ENCODE results near the gene AGA.

Gene AGA

DNA sequence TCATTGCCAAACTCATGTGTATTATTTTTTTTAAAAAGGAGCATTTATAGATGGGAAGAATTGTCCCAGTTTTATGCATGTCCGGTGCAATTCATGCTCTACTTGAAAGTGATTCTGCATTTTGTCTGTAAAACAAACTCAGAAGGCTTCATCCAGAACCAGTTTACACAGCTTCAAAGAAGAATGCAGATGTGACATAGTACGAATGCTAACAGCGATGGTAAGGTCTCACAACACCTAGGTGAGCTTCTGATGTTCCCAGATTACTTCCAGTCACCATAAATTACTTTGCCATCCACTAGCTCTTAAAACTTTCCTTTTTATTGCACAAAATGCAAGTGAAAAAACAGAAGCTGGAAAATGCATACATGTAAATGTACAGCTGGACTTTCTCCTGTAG is 41.5 kb upstream of the AGA start:
- Histone ChIP-seq H3K9ac (ENCODE audit: low read depth, low read length, poor library complexity, severe bottlenecking) (no peak overlapping the region), H3K9me3 (ENCODE audit: insufficient read depth, low read depth, low read length) (no peaks in the 10 kb centered on the region), H3K79me2 (ENCODE audit: insufficient read depth, low read length) (no peaks in the 10 kb centered on the region), H3K9me2 (replicated peaks; ENCODE audit: low read depth, low read length) (no peaks in the 10 kb centered on the region), H3F3A (ENCODE audit: low read depth) (no peaks in the 10 kb centered on the region), H3K27me3 (ENCODE audit: insufficient read depth, low read length, poor library complexity, severe bottlenecking) (no peaks in the 10 kb centered on the region), H3K4me1 (ENCODE audit: insufficient read depth, low read length, poor library complexity, severe bottlenecking) (no peaks in the 10 kb centered on the region), H4K20me1 (ENCODE audit: insufficient read depth, low read length, poor library complexity, severe bottlenecking) (no peaks in the 10 kb centered on the region), H3K36me3 (ENCODE audit: insufficient read depth, low read length) (no peaks in the 10 kb centered on the region), H3K4me3 (ENCODE audit: low read length, poor library complexity, severe bottlenecking) (no peak overlapping the region), H2AFZ (ENCODE audit: low read length) (no peak overlapping the region), H3K4me2 (ENCODE audit: low read depth, low read length, poor library complexity, severe bottlenecking) (no peak overlapping the region)
- no peak for TF ChIP-seq CTCF (conservative IDR thresholded peaks at IDR 0.05; ENCODE audit: low read length)
- no peak for TF ChIP-seq EZH2phosphoT487 (IDR thresholded peaks at IDR 0.05; ENCODE audit: borderline replicate concordance)

DNA sequence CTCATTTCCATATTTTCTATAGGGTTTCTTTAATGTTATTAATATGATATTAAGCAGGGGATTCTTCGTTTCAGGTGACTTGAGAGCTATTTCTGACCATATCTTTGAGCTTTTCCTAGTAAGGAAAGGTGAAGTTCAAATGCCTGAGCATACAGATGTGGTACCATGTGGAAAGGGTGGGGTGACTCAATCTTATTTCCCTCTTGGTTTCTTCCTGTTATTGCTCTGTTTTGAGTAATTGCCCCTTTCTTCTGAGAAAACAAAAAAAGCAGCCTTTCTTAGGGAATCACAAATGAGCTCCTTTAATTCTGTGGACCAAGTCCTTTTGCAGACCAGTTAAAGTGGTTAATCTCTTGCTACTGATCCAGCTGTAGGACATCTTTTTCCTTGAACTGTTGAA is 41.0 kb upstream of the AGA start:
- no peak overlapping the region for H3K4me2 ChIP-seq (ENCODE audit: low read depth, low read length, poor library complexity, severe bottlenecking)

GRCh38 chr4:177482367-177482766 is 40.1 kb upstream of the AGA start:
- no peaks in the 10 kb centered on the region for H4K20me1 ChIP-seq (ENCODE audit: insufficient read depth, low read length, poor library complexity, severe bottlenecking)
- H3K9ac ChIP-seq (ENCODE audit: low read depth, low read length, poor library complexity, severe bottlenecking) = no peak overlapping the region
- no peaks in the 10 kb centered on the region for H3K9me2 ChIP-seq (replicated peaks; ENCODE audit: low read depth, low read length)
- H3F3A ChIP-seq (ENCODE audit: low read depth) = no peaks in the 10 kb centered on the region
- no peak overlapping the region for H2AFZ ChIP-seq (ENCODE audit: low read length)
- H3K4me2 ChIP-seq (ENCODE audit: low read depth, low read length, poor library complexity, severe bottlenecking) = no peak overlapping the region
- no peaks in the 10 kb centered on the region for H3K9me3 ChIP-seq (ENCODE audit: insufficient read depth, low read depth, low read length)
- TF ChIP-seq CTCF (conservative IDR thresholded peaks at IDR 0.05; ENCODE audit: low read length) (no peak), EZH2phosphoT487 (IDR thresholded peaks at IDR 0.05; ENCODE audit: borderline replicate concordance) (no peak)
- no peaks in the 10 kb centered on the region for H3K79me2 ChIP-seq (ENCODE audit: insufficient read depth, low read length)
- no peak overlapping the region for H3K4me3 ChIP-seq (ENCODE audit: low read length, poor library complexity, severe bottlenecking)
- no peaks in the 10 kb centered on the region for H3K27me3 ChIP-seq (ENCODE audit: insufficient read depth, low read length, poor library complexity, severe bottlenecking)
- no peaks in the 10 kb centered on the region for H3K4me1 ChIP-seq (ENCODE audit: insufficient read depth, low read length, poor library complexity, severe bottlenecking)
- no peaks in the 10 kb centered on the region for H3K36me3 ChIP-seq (ENCODE audit: insufficient read depth, low read length)

More for the DNA sequence above, 41.0 kb upstream of the AGA start:
- Histone ChIP-seq H3K9me2 (replicated peaks; ENCODE audit: low read depth, low read length) (no peaks in the 10 kb centered on the region), H3K4me3 (ENCODE audit: low read length, poor library complexity, severe bottlenecking) (no peak overlapping the region), H3K36me3 (ENCODE audit: insufficient read depth, low read length) (no peaks in the 10 kb centered on the region), H3K9ac (ENCODE audit: low read depth, low read length, poor library complexity, severe bottlenecking) (no peak overlapping the region), H3K9me3 (ENCODE audit: insufficient read depth, low read depth, low read length) (no peaks in the 10 kb centered on the region), H3K79me2 (ENCODE audit: insufficient read depth, low read length) (no peaks in the 10 kb centered on the region), H3F3A (ENCODE audit: low read depth) (no peaks in the 10 kb centered on the region), H3K4me1 (ENCODE audit: insufficient read depth, low read length, poor library complexity, severe bottlenecking) (no peaks in the 10 kb centered on the region), H3K27me3 (ENCODE audit: insufficient read depth, low read length, poor library complexity, severe bottlenecking) (no peaks in the 10 kb centered on the region), H4K20me1 (ENCODE audit: insufficient read depth, low read length, poor library complexity, severe bottlenecking) (no peaks in the 10 kb centered on the region), H2AFZ (ENCODE audit: low read length) (no peak overlapping the region)
- no peak for TF ChIP-seq CTCF (conservative IDR thresholded peaks at IDR 0.05; ENCODE audit: low read length)
- no peak for TF ChIP-seq EZH2phosphoT487 (IDR thresholded peaks at IDR 0.05; ENCODE audit: borderline replicate concordance)
